ENCODE data around the gene FCRLB. TPM values are rescaled to one million over a fixed set of nuclear protein-coding genes. Genes with fewer than 3 reads are reported as not detected.

The FCRLB gene
- polyA plus RNA-seq, 1 experiment: 2.6 TPM

DNA sequence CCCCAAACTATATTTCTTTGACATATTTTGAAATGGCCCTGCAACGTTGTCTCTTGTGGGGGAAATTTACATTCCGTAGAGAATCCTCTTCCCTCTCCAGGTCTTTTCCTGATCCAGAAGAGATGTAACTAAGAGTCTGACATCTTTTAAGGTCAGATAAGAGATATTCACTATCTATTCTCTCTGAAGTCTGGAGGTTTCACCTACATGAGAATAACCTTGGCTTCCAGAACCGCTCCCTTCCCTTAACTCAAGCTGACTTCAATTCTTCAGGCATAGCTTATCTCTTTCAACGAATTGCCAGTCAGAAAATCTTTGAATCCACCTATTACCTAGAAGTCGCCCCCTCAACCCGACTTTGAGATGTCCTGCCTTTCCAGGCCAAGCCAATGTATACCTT, 9.9 kb downstream of the FCRLB start:
- POLR2A ChIA-PET: no interaction called here
- H3K27me3 ChIP-seq (ENCODE audit: control insufficient read depth, insufficient read depth, low read length): no peaks in the 10 kb centered on the region
- CTCF ChIA-PET: no interaction called here
- no peaks in the 10 kb centered on the region for H3K36me3 ChIP-seq (ENCODE audit: control insufficient read depth, insufficient read depth, low read length)
- no peak for TF ChIP-seq CTCF (IDR thresholded peaks at IDR 0.05; ENCODE audit: insufficient read depth, low read depth, low read length)
- no peak for DNase-seq (ENCODE audit: low read depth)
- no peak overlapping the region for H3K4me3 ChIP-seq (ENCODE audit: low read depth, low read length)

- no peaks in the 10 kb centered on the region for H3K36me3 ChIP-seq (ENCODE audit: control insufficient read depth, insufficient read depth, low read length)
- ChIA-PET POLR2A (no interaction called here), CTCF (interaction anchor here (0.8 to 1.3 kb wide), 3 partner anchors 9 to 12 kb away, joined by 3 read pairs; no protein-coding TSS in a partner anchor)
- no peak for DNase-seq (ENCODE audit: low read depth)
- H3K4me3 ChIP-seq (ENCODE audit: low read depth, low read length): no peak overlapping the region
- TF ChIP-seq CTCF (IDR thresholded peaks at IDR 0.05; ENCODE audit: insufficient read depth, low read depth, low read length): no peak
- no peaks in the 10 kb centered on the region for H3K27me3 ChIP-seq (ENCODE audit: control insufficient read depth, insufficient read depth, low read length)
These were observed 10.8 kb downstream of the FCRLB start for GRCh38 chr1:161731981-161732718.

- H3K27me3 ChIP-seq (ENCODE audit: control insufficient read depth, insufficient read depth, low read length): no peaks in the 10 kb centered on the region
- ChIA-PET POLR2A (no interaction called here), CTCF (interaction anchor here (0.9 to 1.4 kb wide), 5 partner anchors 9 to 351 kb away, joined by 3 to 5 read pairs (median 3); no protein-coding TSS in a partner anchor)
- H3K36me3 ChIP-seq (ENCODE audit: control insufficient read depth, insufficient read depth, low read length): no peaks in the 10 kb centered on the region
- H3K4me3 ChIP-seq (ENCODE audit: low read depth, low read length): no peak overlapping the region
- TF ChIP-seq CTCF (IDR thresholded peaks at IDR 0.05; ENCODE audit: insufficient read depth, low read depth, low read length): no peak
- peak; percentile 90 for DNase-seq (ENCODE audit: low read depth)
These were observed 12.2 kb downstream of the FCRLB start for GRCh38 chr1:161733526-161733925.

DNA sequence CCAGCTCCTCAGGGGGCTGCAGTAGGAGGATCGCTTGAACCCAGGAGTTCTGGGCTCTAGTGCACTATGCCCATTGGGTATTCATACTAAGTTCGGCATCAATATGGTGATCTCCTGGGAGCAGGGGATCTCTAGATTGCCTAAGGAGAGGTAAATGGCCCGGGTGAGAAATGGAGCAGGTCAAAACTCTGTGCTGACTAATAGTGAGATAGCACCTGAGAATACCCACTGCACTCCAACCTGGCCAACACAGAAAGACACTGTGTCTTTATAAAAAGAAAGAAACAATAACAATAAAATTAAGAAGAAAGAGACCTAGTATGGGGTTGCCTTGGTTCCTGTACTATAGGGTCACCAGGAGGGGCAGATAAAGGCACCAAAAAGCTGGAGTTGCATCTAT, 14.5 kb downstream of the FCRLB start:
- DNase-seq (ENCODE audit: low read depth): no peak
- Histone ChIP-seq H3K36me3 (ENCODE audit: control insufficient read depth, insufficient read depth, low read length) (no peaks in the 10 kb centered on the region), H3K4me3 (ENCODE audit: low read depth, low read length) (no peak overlapping the region), H3K27me3 (ENCODE audit: control insufficient read depth, insufficient read depth, low read length) (no peaks in the 10 kb centered on the region)
- CTCF ChIA-PET: interaction anchor here (1.0 to 3.0 kb wide), 5 partner anchors 10 to 256 kb away, joined by 3 to 12 read pairs (median 3); no protein-coding TSS in a partner anchor
- TF ChIP-seq CTCF (IDR thresholded peaks at IDR 0.05; ENCODE audit: insufficient read depth, low read depth, low read length): no peak
- POLR2A ChIA-PET: no interaction called here

- Histone ChIP-seq H3K36me3 (ENCODE audit: control insufficient read depth, insufficient read depth, low read length) (no peaks in the 10 kb centered on the region), H3K4me3 (ENCODE audit: low read depth, low read length) (no peak overlapping the region), H3K27me3 (ENCODE audit: control insufficient read depth, insufficient read depth, low read length) (no peaks in the 10 kb centered on the region)
- TF ChIP-seq CTCF (IDR thresholded peaks at IDR 0.05; ENCODE audit: insufficient read depth, low read depth, low read length): no peak
- POLR2A ChIA-PET: no interaction called here
- DNase-seq (ENCODE audit: low read depth): no peak
- CTCF ChIA-PET: interaction anchor here (1.1 to 6.5 kb wide), 5 partner anchors 10 to 251 kb away, joined by 3 to 41 read pairs (median 12); partner anchors contain the start of gene DUSP12
These were observed 15.1 kb downstream of the FCRLB start for GRCh38 chr1:161736335-161736969.

All from BJ (cell line).